Karpas-422 (cell line): ENCODE results near the gene MYH10. TPM values are rescaled to one million over a fixed set of nuclear protein-coding genes. Genes with fewer than 3 reads are reported as not detected.

Source experiments
- DNase-seq: peaks from one replicate; pipeline ENCODE4 v3.0.0-alpha.2; 2015
- H2AFZ ChIP-seq: fragments of 200-600 bp; sonication (generic); 2 replicates; pipeline ENCODE4 v1.6.1; 2014; ENCODE audit warnings: antibody characterized with exemption, low read length, mixed read lengths
- H3K27ac ChIP-seq: fragments of 200-600 bp; sonication (generic); 2 replicates; pipeline ENCODE4 v1.5.1; 2014; ENCODE audit warnings: mild to moderate bottlenecking, low read length, moderate library complexity
- H3K27me3 ChIP-seq: fragments of 200-600 bp; sonication (generic); 2 replicates; pipeline ENCODE4 v1.6.1; 2014; ENCODE audit warnings: low read length, mixed read lengths
- H3K36me3 ChIP-seq: fragments of 200-600 bp; sonication (generic); 2 replicates; pipeline ENCODE4 v1.6.1; 2014; ENCODE audit warnings: low read length, mixed read lengths; ENCODE audit not compliant: insufficient read depth
- H3K4me1 ChIP-seq: fragments of 200-600 bp; sonication (generic); 2 replicates; pipeline ENCODE4 v1.6.1; 2014; ENCODE audit warnings: mild to moderate bottlenecking, low read length, mixed read lengths
- H3K4me2 ChIP-seq: fragments of 200-600 bp; sonication (generic); 2 replicates; pipeline ENCODE4 v1.6.1; 2014; ENCODE audit warnings: low read length, low read depth, mild to moderate bottlenecking; ENCODE audit not compliant: poor library complexity, severe bottlenecking
- H3K4me3 ChIP-seq: fragments of 200-600 bp; sonication (generic); 2 replicates; pipeline ENCODE4 v1.5.1; 2014; ENCODE audit warnings: mild to moderate bottlenecking, antibody characterized with exemption, low read length, mixed read lengths
- H3K79me2 ChIP-seq: fragments of 200-600 bp; sonication (generic); 2 replicates; pipeline ENCODE4 v1.6.1; 2014; ENCODE audit warnings: mild to moderate bottlenecking, low read length, mixed read lengths
- H3K9ac ChIP-seq: fragments of 200-600 bp; sonication (generic); 2 replicates; pipeline ENCODE4 v1.6.0; 2014; ENCODE audit warnings: low read length
- H3K9me2 ChIP-seq: fragments of 200-600 bp; sonication (generic), shearing (Covaris generic); replicated peaks from 2 replicates; pipeline ENCODE4 v1.6.0; 2014; ENCODE audit warnings: mild to moderate bottlenecking, low read length, moderate library complexity; ENCODE audit not compliant: insufficient read depth
- H3K9me3 ChIP-seq: fragments of 300-700, 200-600 bp; sonication (generic); 2 replicates; pipeline ENCODE4 v1.6.1; 2014; ENCODE audit warnings: low read length, mixed read lengths
- H4K20me1 ChIP-seq: fragments of 200-600 bp; sonication (generic); 2 replicates; pipeline ENCODE4 v1.6.1; 2014; ENCODE audit warnings: mild to moderate bottlenecking, antibody characterized with exemption, low read length, low read depth; ENCODE audit not compliant: insufficient read depth
- total RNA-seq: library from RNA; depleted of rRNA; stranded (reverse); fragments of >200 nt; shearing (Covaris generic); gene quantifications from 2 replicates; pipeline ENCODE4 v1.2.3, GENCODE V29; 2014; ENCODE audit warnings: low replicate concordance

Gene MYH10
- total RNA-seq, 1 experiment from 2014 or later = not detected

DNA sequence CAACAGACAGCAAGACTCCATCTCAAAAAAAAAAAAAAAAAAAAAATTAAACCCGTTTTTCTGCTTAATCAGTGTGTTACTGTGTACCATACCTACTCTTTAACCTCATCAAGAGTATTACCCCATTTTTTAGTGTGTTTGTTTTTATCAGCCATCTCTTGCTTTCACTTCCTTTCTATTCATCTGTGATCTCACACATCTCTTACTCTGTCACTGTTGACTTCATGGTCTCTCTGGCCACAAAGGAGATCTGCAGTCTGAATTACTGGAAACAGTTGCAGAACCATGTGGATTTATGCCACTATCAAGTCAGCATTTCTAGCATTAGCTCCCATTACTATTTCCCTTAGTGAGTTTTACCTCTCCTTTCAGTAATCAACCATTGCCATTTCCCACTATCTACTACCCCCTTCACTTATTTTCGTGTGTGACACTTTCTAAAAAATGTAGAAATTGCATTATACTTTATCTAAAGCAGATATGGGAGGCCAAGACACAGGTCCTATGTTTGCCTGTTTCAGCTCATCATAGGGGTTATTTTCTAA lies 174.8 kb downstream of the MYH10 start:
- H3K27ac ChIP-seq = no peak overlapping the region
- peaks cover 9% of the 10 kb centered on the region for H3K4me1 ChIP-seq
- H3K9me2 ChIP-seq = no peaks in the 10 kb centered on the region
- no peak overlapping the region for H3K4me3 ChIP-seq
- no peak overlapping the region for H2AFZ ChIP-seq
- no peaks in the 10 kb centered on the region for H3K27me3 ChIP-seq
- no peak overlapping the region for H3K4me2 ChIP-seq
- H3K9ac ChIP-seq = no peak overlapping the region
- H3K79me2 ChIP-seq = peaks cover 22% of the 10 kb centered on the region
- no peak for DNase-seq
- H4K20me1 ChIP-seq = no peaks in the 10 kb centered on the region
- H3K9me3 ChIP-seq = no peaks in the 10 kb centered on the region
- peaks cover 57% of the 10 kb centered on the region; the same call in 1 of the 2 replicates for H3K36me3 ChIP-seq

- Histone ChIP-seq H2AFZ (no peak overlapping the region), H3K9me3 (no peaks in the 10 kb centered on the region), H3K9ac (no peak overlapping the region), H3K36me3 (peaks cover 57% of the 10 kb centered on the region; the same call in 1 of the 2 replicates), H3K4me3 (no peak overlapping the region), H4K20me1 (no peaks in the 10 kb centered on the region), H3K9me2 (no peaks in the 10 kb centered on the region), H3K4me2 (no peak overlapping the region), H3K4me1 (no peaks in the 10 kb centered on the region), H3K27ac (no peak overlapping the region), H3K27me3 (no peaks in the 10 kb centered on the region), H3K79me2 (peaks cover 11% of the 10 kb centered on the region)
- DNase-seq = no peak
These were observed 177.2 kb downstream of the MYH10 start for GRCh38 chr17:8453326-8453725.

DNA sequence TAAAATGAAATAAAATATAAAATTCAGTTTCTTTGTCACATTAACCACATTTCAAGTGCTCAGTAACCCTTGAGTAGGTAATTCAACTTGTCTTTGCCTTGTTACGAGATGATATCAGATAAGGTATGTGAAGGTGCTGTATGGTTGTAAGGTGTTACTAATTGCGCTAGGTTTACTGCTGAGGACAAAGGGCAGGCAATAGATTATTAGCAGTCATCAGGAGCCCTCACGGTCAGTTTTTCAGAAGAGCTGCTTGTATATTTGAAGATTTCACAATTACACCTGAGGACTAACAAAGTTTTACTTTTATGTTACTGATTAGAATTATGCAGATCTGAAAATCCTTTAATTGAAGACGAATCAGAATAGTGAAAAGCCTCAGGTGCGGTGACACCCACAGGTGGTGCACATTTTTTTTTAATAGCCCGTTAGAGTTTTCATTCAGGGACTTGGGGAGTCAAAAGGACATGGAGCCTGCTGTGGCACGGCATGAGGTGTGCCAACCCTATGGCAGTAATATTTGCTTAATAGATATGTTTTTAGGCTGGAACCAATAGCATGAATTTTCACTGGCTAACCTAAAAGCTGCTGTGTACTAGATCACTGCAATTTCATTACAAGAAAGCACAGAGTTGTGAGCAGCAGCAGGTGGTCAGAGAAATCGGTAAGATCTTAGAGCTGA lies 178.5 kb downstream of the MYH10 start:
- H3K9me3 ChIP-seq = no peaks in the 10 kb centered on the region
- H3K36me3 ChIP-seq = peaks cover 60% of the 10 kb centered on the region; the same call in 1 of the 2 replicates
- DNase-seq = no peak
- H4K20me1 ChIP-seq = no peaks in the 10 kb centered on the region
- no peaks in the 10 kb centered on the region for H3K4me1 ChIP-seq
- H3K79me2 ChIP-seq = peaks cover 10% of the 10 kb centered on the region; the same call in 1 of the 2 replicates
- H3K27me3 ChIP-seq = no peaks in the 10 kb centered on the region
- H2AFZ ChIP-seq = no peak overlapping the region
- H3K4me3 ChIP-seq = no peak overlapping the region
- H3K27ac ChIP-seq = no peak overlapping the region
- H3K9ac ChIP-seq = no peak overlapping the region
- no peak overlapping the region for H3K4me2 ChIP-seq
- no peaks in the 10 kb centered on the region for H3K9me2 ChIP-seq

DNA sequence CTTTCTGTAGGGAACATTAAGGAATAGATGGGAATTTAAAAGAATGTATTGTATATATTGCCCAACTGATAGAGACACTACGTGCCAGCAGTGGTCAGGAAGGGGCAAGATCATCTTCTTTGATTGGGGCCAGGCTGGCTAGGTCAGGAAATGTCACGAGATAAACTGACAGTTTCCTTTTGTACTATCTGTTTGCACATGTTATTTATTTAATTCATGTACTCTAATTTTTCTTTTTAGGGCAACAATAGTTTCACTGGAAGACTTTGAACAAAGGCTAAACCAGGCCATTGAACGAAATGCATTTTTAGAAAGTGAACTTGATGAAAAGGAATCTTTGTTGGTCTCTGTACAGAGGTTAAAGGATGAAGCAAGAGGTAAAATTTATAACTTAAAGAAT lies 182.2 kb downstream of the MYH10 start:
- H3K9me2 ChIP-seq = no peaks in the 10 kb centered on the region
- no peak for DNase-seq
- no peaks in the 10 kb centered on the region for H4K20me1 ChIP-seq
- peaks cover 56% of the 10 kb centered on the region; the same call in 1 of the 2 replicates for H3K36me3 ChIP-seq
- H3K9me3 ChIP-seq = no peaks in the 10 kb centered on the region
- no peaks in the 10 kb centered on the region for H3K4me1 ChIP-seq
- H3K27me3 ChIP-seq = no peaks in the 10 kb centered on the region
- no peak overlapping the region for H3K4me3 ChIP-seq
- no peak overlapping the region for H3K9ac ChIP-seq
- peaks cover 31% of the 10 kb centered on the region for H3K79me2 ChIP-seq
- H3K27ac ChIP-seq = no peak overlapping the region
- no peak overlapping the region for H3K4me2 ChIP-seq
- no peak overlapping the region for H2AFZ ChIP-seq

DNA sequence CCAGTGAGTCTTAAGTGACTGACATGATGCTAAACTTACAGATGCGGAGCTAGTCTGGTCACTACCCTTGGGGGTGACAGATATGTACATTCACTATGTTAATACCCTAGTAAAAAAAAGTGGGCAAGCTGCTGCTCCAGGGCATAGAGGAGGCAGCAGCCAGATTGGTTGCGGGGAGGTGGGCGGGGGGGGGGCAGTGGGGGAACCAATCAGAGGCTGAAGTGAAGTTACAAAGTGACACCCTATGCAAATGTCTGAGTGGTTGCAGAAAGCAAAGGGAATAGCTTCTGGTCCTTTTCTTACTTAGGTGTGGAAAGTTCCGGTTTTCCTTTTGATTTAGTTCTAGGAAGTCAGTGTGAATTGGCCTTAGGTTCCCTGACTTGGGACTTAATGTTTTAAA lies 182.7 kb downstream of the MYH10 start:
- Histone ChIP-seq H2AFZ (no peak overlapping the region), H3K9me2 (no peaks in the 10 kb centered on the region), H3K27me3 (no peaks in the 10 kb centered on the region), H3K4me1 (no peaks in the 10 kb centered on the region), H3K27ac (no peak overlapping the region), H3K9me3 (no peaks in the 10 kb centered on the region), H3K36me3 (peaks cover 51% of the 10 kb centered on the region; the same call in 1 of the 2 replicates), H3K4me2 (no peak overlapping the region), H3K4me3 (no peak overlapping the region), H3K9ac (no peak overlapping the region), H4K20me1 (no peaks in the 10 kb centered on the region), H3K79me2 (peaks cover 36% of the 10 kb centered on the region)
- no peak for DNase-seq

DNA sequence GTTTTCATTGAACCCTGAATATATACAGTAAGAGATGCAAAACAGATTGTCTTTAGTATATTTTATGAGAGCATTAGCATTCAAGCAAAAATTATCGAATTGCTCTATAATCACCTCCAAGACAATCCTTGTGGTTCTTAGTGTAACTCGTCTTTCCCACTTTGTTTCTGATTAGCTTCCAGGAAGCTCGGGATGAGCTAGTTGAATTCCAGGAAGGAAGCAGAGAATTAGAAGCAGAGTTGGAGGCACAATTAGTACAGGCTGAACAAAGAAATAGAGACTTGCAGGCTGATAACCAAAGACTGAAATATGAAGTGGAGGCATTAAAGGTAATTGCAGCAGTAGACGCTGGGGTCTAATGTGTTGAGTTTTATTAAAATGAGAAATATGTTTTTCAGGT lies 185.0 kb downstream of the MYH10 start:
- Histone ChIP-seq H3K9me3 (no peaks in the 10 kb centered on the region), H3K4me2 (no peak overlapping the region), H3K27ac (no peak overlapping the region), H2AFZ (no peak overlapping the region), H4K20me1 (no peaks in the 10 kb centered on the region), H3K27me3 (no peaks in the 10 kb centered on the region), H3K9me2 (no peaks in the 10 kb centered on the region), H3K36me3 (peaks cover 39% of the 10 kb centered on the region; the same call in 1 of the 2 replicates), H3K79me2 (peaks cover 52% of the 10 kb centered on the region), H3K4me1 (no peaks in the 10 kb centered on the region), H3K4me3 (no peak overlapping the region), H3K9ac (no peak overlapping the region)
- DNase-seq = no peak

DNA sequence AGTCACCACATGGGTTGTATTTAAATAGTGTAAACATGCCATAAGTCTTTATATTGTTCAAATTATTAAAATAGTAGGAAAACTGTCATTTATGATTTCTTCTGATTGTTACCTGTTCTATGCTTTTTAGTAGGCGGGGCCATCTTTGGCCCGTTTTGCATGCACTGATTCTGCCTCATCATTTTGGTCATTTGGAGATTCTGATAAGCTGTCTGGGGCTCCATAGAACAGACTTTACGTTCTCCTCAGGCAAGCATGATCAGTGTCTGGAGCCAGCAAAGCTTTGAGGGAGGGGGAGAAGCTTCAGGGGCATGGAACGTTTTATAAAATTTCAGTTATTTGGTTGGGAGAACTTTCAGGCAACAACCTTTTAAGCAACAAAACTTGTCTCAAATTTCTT lies 186.0 kb downstream of the MYH10 start:
- H3K9me2 ChIP-seq = no peaks in the 10 kb centered on the region
- no peak overlapping the region for H3K4me3 ChIP-seq
- no peak overlapping the region for H3K27ac ChIP-seq
- H2AFZ ChIP-seq = no peak overlapping the region
- DNase-seq = no peak
- peaks cover 61% of the 10 kb centered on the region for H3K79me2 ChIP-seq
- H3K9me3 ChIP-seq = no peaks in the 10 kb centered on the region
- no peak overlapping the region for H3K4me2 ChIP-seq
- no peak overlapping the region for H3K9ac ChIP-seq
- H3K4me1 ChIP-seq = no peaks in the 10 kb centered on the region
- peaks cover 38% of the 10 kb centered on the region; the same call in 1 of the 2 replicates for H3K36me3 ChIP-seq
- H3K27me3 ChIP-seq = no peaks in the 10 kb centered on the region
- H4K20me1 ChIP-seq = no peaks in the 10 kb centered on the region

DNA sequence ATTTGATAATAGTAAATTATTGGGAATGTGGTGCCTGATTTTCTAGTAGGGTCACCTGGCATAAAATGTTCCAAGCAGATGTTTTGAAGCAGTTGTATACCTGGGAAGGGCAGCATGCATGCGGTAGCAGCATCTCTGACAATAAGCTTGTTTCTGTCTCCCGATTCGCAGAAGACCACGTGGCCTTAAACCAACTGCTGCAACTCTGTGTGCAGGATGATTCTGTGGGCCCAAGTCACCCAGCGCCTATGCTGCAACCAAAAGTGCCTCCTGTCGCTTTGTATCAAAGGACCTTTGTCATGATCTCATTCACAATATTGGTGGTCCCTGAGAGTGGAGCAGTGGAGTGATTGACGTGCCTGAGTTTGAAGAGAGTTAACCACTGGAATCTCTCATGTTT lies 186.8 kb downstream of the MYH10 start:
- Histone ChIP-seq H3K79me2 (peaks cover 67% of the 10 kb centered on the region), H3K4me2 (no peak overlapping the region)

More for the DNA sequence above, 186.8 kb downstream of the MYH10 start:
- Histone ChIP-seq H3K27ac (no peak overlapping the region), H3K4me1 (no peaks in the 10 kb centered on the region), H4K20me1 (no peaks in the 10 kb centered on the region), H3K27me3 (no peaks in the 10 kb centered on the region), H3K36me3 (peaks cover 33% of the 10 kb centered on the region; the same call in 1 of the 2 replicates), H3K9me2 (no peaks in the 10 kb centered on the region), H3K4me3 (no peak overlapping the region), H2AFZ (no peak overlapping the region), H3K9ac (no peak overlapping the region), H3K9me3 (no peaks in the 10 kb centered on the region)
- DNase-seq = no peak
